GM12878 (cell line): ENCODE results near the gene CHSY3. TPM values are rescaled to one million over a fixed set of nuclear protein-coding genes. Genes with fewer than 3 reads are reported as not detected.

ENCODE experiments used
- ATAC-seq: fragments of 200-7000 bp; cut with Tn5 transposase; 3 replicates; pipeline ENCODE4 v1.9.1; 2020; ENCODE audit warnings: mild to moderate bottlenecking, moderate library complexity
- BruUV-seq: library from RNA; stranded (reverse); fragments of 400-500 nt; replicated peaks from 2 replicates; lab custom pipeline; 2021; lab: Mats Ljungman, UMichigan
- CTCF ChIA-PET: fragments of 300-600 bp; sonication (Branson Sonifier 250); formaldehyde crosslinking; extraction: SDS; loops from one replicate; lab custom pipeline; 2021; ENCODE audit warnings: inconsistent platforms; lab: Yijun Ruan, JAX
- POLR2A ChIA-PET: fragments of 350-600 bp; formaldehyde crosslinking; extraction: SDS; loops from one replicate; lab custom pipeline; 2021; ENCODE audit warnings: inconsistent platforms; lab: Charles Lee
- RAD21 ChIA-PET: fragments of 300-600 bp; sonication (Branson Sonifier 250); formaldehyde crosslinking; loops from one replicate; lab custom pipeline; 2023; ENCODE audit warnings: antibody characterized with exemption; ENCODE audit not compliant: unreplicated experiment; lab: Charles Lee
- SMC1A ChIA-PET: fragments of 300-600 bp; sonication (Branson Sonifier 250); formaldehyde crosslinking; loops from one replicate; lab custom pipeline; 2023; ENCODE audit not compliant: unreplicated experiment, uncharacterized antibody; lab: Charles Lee
- DNase-seq: peaks from one replicate; pipeline ENCODE4 v3.0.0-alpha.2; 2011; ENCODE audit warnings: low read depth, low spot score
- FAIRE-seq: peaks from 3 replicates; lab custom pipeline; 2011; peaks lifted over from hg19 to GRCh38; lab: Jason Lieb, UNC
- H2AFZ ChIP-seq: 2 replicates; pipeline ENCODE4 v1.6.0; 2011; ENCODE audit warnings: low read depth, low read length, control low read depth; ENCODE audit not compliant: control insufficient read depth
- H3K27ac ChIP-seq: 2 replicates; pipeline ENCODE4 v1.5.1; 2011; ENCODE audit warnings: control low read depth; ENCODE audit not compliant: control insufficient read depth, insufficient read depth
- H3K27me3 ChIP-seq, 2 experiments: replicated peaks in 1 of 2; 2 replicates each; pipeline versions ENCODE4 v1.6.0 to v1.6.1; 2011; ENCODE audit warnings: low read length in 1 of 2; ENCODE audit not compliant: control insufficient read depth in 2 of 2, insufficient read depth in 2 of 2
- H3K36me3 ChIP-seq, 2 experiments: 2 replicates each; pipeline ENCODE4 v1.5.1; 2011; ENCODE audit warnings: low read length in 1 of 2; ENCODE audit not compliant: control insufficient read depth in 2 of 2, insufficient read depth in 2 of 2
- H3K4me1 ChIP-seq: 2 replicates; pipeline ENCODE4 v1.6.1; 2011; ENCODE audit warnings: mild to moderate bottlenecking, low read length, moderate library complexity, mixed read lengths; ENCODE audit not compliant: control insufficient read depth, insufficient read depth
- H3K4me2 ChIP-seq: 2 replicates; pipeline ENCODE4 v1.6.0; 2011; ENCODE audit warnings: control low read depth; ENCODE audit not compliant: control insufficient read depth, insufficient read depth
- H3K4me3 ChIP-seq: fragments of 200-600 bp; sonication (generic); 2 replicates; pipeline ENCODE4 v1.5.1; 2016
- H3K79me2 ChIP-seq: 2 replicates; pipeline ENCODE4 v1.6.0; 2011; ENCODE audit warnings: low read length; ENCODE audit not compliant: control insufficient read depth, insufficient read depth
- H3K9ac ChIP-seq: 2 replicates; pipeline ENCODE4 v1.8.0; 2011; ENCODE audit warnings: low read length, control low read depth, mixed read lengths; ENCODE audit not compliant: control insufficient read depth, insufficient read depth
- H3K9me3 ChIP-seq: replicated peaks from 3 replicates; pipeline ENCODE4 v1.5.1; 2011; ENCODE audit warnings: mild to moderate bottlenecking, low read length; ENCODE audit not compliant: control insufficient read depth, insufficient read depth
- H4K20me1 ChIP-seq: 2 replicates; pipeline ENCODE4 v1.6.0; 2011; ENCODE audit not compliant: control insufficient read depth, insufficient read depth
- BCL11A ChIP-seq: IDR thresholded peaks from 2 replicates; pipeline ENCODE4 v1.6.1; 2011; ENCODE audit warnings: low read depth, low read length
- KAT2A ChIP-seq: conservative IDR thresholded peaks from 2 replicates; pipeline ENCODE4 v1.6.1; 2011; ENCODE audit warnings: low read depth, low read length; ENCODE audit not compliant: control insufficient read depth
- NFIC ChIP-seq: IDR thresholded peaks from 2 replicates; pipeline ENCODE4 v1.6.1; 2012; ENCODE audit warnings: low read depth, mild to moderate bottlenecking, inconsistent platforms, low read length, moderate library complexity
- RAD51 ChIP-seq: fragments of 450-650 bp; IDR thresholded peaks from 2 replicates; pipeline ENCODE4 v1.6.1; 2016; ENCODE audit warnings: moderate library complexity, mild to moderate bottlenecking, inconsistent platforms
- SIX5 ChIP-seq: IDR thresholded peaks from 2 replicates; pipeline ENCODE4 v1.6.1; 2011; ENCODE audit warnings: mild to moderate bottlenecking, low read depth, low read length, moderate library complexity; ENCODE audit not compliant: severe bottlenecking
- SPI1 ChIP-seq: IDR thresholded peaks from 2 replicates; pipeline ENCODE4 v1.6.1; 2011; ENCODE audit warnings: low read depth, mild to moderate bottlenecking, low read length, moderate library complexity, borderline replicate concordance; ENCODE audit not compliant: insufficient read depth
- WRNIP1 ChIP-seq: IDR thresholded peaks from 2 replicates; pipeline ENCODE4 v1.6.1; 2011; ENCODE audit warnings: low read depth, low read length, improper control_type of control experiment, borderline replicate concordance
- ZBTB40 ChIP-seq: fragments of 450-650 bp; IDR thresholded peaks from 2 replicates; pipeline ENCODE4 v1.6.1; 2016; ENCODE audit warnings: mild to moderate bottlenecking, moderate library complexity, borderline replicate concordance
- WGBS: methylation state at CpG from one replicate; pipeline ENCODE4 v1.1.6; 2016; ENCODE audit warnings: low lambda C conversion rate; ENCODE audit not compliant: insufficient replicate concordance, insufficient coverage; ENCODE audit errors: missing lambda C conversion rate; 5-methylcytosine and 5-hydroxymethylcytosine counted together
- in situ Hi-C: fragments of 300-500 bp; cut with MboI; formaldehyde crosslinking; loops from 9 replicates; pipeline ENCODE4 v1.14.3; 2018; ENCODE audit warnings: mixed read lengths
- intact Hi-C: fragments of 100-400 bp; cut with micrococcal nuclease; formaldehyde crosslinking; loops from one replicate; pipeline ENCODE4 v1.14.2; 2022; ENCODE audit not compliant: unreplicated experiment
- polyA plus RNA-seq, 11 experiments: library from polyadenylated mRNA; depleted of rRNA in 4 of 11; unstranded in 6 of 11; stranded (reverse) in 5 of 11; fragments of >200 nt; fragmentation: Nextera tagmentation in 4 of 11; fragmentation: Illumina TruSeq in 1 of 11; extraction: Ambion mirVana in 4 of 11; extraction: Trizol in 1 of 11; gene quantifications; 1 replicate in 1 of 11; 2 replicates in 10 of 11; pipeline versions ENCODE4 v1.2.1 to v1.2.3, GENCODE V29; 2011 to 2016; ENCODE audit warnings: inconsistent platforms in 2 of 11, missing spikeins in 2 of 11, low read depth in 1 of 11
- total RNA-seq, 4 experiments: library from RNA; depleted of rRNA in 3 of 4; stranded (reverse); fragments of >200 nt in 3 of 4; fragmentation: Illumina TruSeq in 1 of 4; extraction: Trizol in 1 of 4; gene quantifications; 2 replicates each; pipeline versions ENCODE4 v1.2.1 to v1.2.3, GENCODE V29; 2013 to 2021

Gene CHSY3
- total and polyA plus RNA-seq, 10 of the 15 experiments (the other 5 are each of a cell fraction or from before 2014, with no cell fraction given): not detected

- POLR2A ChIA-PET: no interaction called here
- ATAC-seq: no peak
- SMC1A ChIA-PET: interaction anchor here (0.6 to 1.7 kb wide), 2 partner anchors 11 to 30 kb away, joined by 3 read pairs; no protein-coding TSS in a partner anchor
- BruUV-seq: no TSS peak
- no peak for TF ChIP-seq BCL11A
- TF ChIP-seq NFIC: no peak
- TF ChIP-seq SPI1: no peak
- no peak for TF ChIP-seq SIX5
- no peak for TF ChIP-seq WRNIP1
- TF ChIP-seq RAD51: no peak
- TF ChIP-seq KAT2A: no peak
- TF ChIP-seq ZBTB40: no peak
- no peaks in the 10 kb centered on the region for H3K79me2 ChIP-seq
- H4K20me1 ChIP-seq: no peaks in the 10 kb centered on the region
- H3K27me3 ChIP-seq: no peaks in the 10 kb centered on the region
- no peak overlapping the region for H2AFZ ChIP-seq
- intact Hi-C loops (no loop called here), in situ Hi-C loops (no loop called here)
- H3K4me3 ChIP-seq: no peak overlapping the region
- no peak for FAIRE-seq
- no peak overlapping the region for H3K9ac ChIP-seq
- no peak for DNase-seq
- no peak overlapping the region for H3K4me2 ChIP-seq
- CTCF ChIA-PET: interaction anchor here (0.6 kb wide), 2 partner anchors 35 to 214 kb away, joined by 3 to 4 read pairs; no protein-coding TSS in a partner anchor
- RAD21 ChIA-PET: no interaction called here
- no peak overlapping the region for H3K27ac ChIP-seq
- no peaks in the 10 kb centered on the region for H3K9me3 ChIP-seq
- no peaks in the 10 kb centered on the region for H3K36me3 ChIP-seq
- 58% methylated on average over 4 of the region's 4 CpGs for WGBS
- H3K4me1 ChIP-seq: no peaks in the 10 kb centered on the region
These were observed 26.0 kb downstream of the CHSY3 start for GRCh38 chr5:129930221-129930620.
